Measurements from ENCODE around the gene WIF1. TPM values are rescaled to one million over a fixed set of nuclear protein-coding genes. Genes with fewer than 3 reads are reported as not detected.

The WIF1 gene
- total RNA-seq, 4 donors from 2014 or later = 7.7 TPM; not detected in 3

DNA sequence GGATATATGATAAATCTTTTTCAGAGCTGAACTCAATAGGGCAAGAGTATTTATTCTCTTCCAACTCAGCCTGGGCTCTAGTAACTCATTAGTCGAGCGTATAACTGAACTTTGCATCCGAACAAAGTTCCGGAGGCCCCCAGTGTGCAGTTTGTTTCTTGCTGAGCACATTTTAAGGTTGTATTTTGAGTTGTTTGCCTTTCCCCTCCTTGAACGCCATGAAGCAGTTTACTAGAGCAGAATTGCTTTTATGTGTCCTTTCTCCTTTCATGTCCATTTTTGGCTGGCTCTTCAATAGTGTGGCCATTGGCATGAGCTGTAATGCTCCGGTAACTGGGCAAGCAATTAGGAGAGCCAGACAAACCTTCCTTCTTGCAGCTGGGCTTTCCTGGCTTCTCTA, 105.3 kb downstream of the WIF1 start:
- no peak for DNase-seq
- TF ChIP-seq, protein P1, sequence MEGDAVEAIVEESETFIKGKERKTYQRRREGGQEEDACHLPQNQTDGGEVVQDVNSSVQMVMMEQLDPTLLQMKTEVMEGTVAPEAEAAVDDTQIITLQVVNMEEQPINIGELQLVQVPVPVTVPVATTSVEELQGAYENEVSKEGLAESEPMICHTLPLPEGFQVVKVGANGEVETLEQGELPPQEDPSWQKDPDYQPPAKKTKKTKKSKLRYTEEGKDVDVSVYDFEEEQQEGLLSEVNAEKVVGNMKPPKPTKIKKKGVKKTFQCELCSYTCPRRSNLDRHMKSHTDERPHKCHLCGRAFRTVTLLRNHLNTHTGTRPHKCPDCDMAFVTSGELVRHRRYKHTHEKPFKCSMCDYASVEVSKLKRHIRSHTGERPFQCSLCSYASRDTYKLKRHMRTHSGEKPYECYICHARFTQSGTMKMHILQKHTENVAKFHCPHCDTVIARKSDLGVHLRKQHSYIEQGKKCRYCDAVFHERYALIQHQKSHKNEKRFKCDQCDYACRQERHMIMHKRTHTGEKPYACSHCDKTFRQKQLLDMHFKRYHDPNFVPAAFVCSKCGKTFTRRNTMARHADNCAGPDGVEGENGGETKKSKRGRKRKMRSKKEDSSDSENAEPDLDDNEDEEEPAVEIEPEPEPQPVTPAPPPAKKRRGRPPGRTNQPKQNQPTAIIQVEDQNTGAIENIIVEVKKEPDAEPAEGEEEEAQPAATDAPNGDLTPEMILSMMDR (IDR thresholded peaks at IDR 0.05) = no peak
- TF ChIP-seq POLR2A (IDR thresholded peaks at IDR 0.05) = no peak
- no peaks in the 10 kb centered on the region for H3K36me3 ChIP-seq
- intact Hi-C loops (cut with DNase I; ENCODE audit: low total_unique reads) = no loop called here
- no peaks in the 10 kb centered on the region for H3K4me1 ChIP-seq
- H3K27me3 ChIP-seq = no peaks in the 10 kb centered on the region
- H3K4me3 ChIP-seq = no peak overlapping the region
- no peaks in the 10 kb centered on the region for H3K9me3 ChIP-seq
- H3K27ac ChIP-seq = no peak overlapping the region

DNA sequence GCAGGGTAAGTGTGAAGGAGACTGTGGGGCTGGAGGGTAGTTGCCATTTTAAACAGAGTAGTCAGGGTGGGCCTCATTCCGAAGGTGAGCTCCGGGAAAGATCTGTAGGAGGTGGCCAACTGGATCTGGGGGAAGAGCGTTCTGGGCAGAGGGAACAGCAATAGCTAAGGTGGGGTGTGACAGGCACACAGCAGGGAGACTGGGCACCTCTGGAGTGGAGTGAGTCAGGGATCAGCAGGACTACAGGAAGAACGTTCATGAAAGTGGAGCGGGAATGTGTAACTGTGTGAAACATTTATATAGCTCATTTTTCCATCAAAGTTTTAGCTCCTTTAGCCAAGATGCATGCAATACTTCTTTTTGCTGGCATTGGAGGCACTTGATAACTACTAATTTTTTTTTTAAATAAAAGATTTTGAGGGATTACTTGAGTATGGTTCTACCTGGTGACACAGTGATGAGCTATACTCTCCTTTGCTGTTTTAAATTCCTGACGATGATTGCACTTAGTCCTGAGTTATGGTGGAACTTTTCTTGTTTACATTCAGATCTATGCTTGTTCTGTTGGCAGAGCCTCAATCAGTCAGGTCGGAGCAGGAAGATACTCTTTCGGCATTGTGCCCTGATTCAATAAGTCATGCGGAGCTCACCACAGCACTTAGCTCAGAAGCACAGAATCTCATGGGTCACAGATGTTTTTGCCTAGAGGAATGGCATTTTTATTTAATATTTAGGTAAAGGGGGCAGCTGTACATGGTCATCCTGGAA, 106.4 kb downstream of the WIF1 start:
- Histone ChIP-seq H3K9me3 (no peaks in the 10 kb centered on the region), H3K27ac (no peak overlapping the region), H3K4me1 (no peaks in the 10 kb centered on the region), H3K27me3 (no peaks in the 10 kb centered on the region), H3K4me3 (no peak overlapping the region), H3K36me3 (no peaks in the 10 kb centered on the region)
- intact Hi-C loops (cut with DNase I; ENCODE audit: low total_unique reads) = no loop called here
- no peak for TF ChIP-seq POLR2A (IDR thresholded peaks at IDR 0.05)
- TF ChIP-seq, protein P1 (IDR thresholded peaks at IDR 0.05) = no peak
- DNase-seq = no peak

- Histone ChIP-seq H3K36me3 (no peaks in the 10 kb centered on the region), H3K4me3 (no peak overlapping the region), H3K4me1 (no peaks in the 10 kb centered on the region), H3K9me3 (no peaks in the 10 kb centered on the region), H3K27me3 (no peaks in the 10 kb centered on the region), H3K27ac (no peak overlapping the region)
- no peak for TF ChIP-seq POLR2A (IDR thresholded peaks at IDR 0.05)
- TF ChIP-seq, protein P1 (IDR thresholded peaks at IDR 0.05) = no peak
- DNase-seq = no peak
- intact Hi-C loops (cut with DNase I; ENCODE audit: low total_unique reads) = no loop called here
These were observed 110.7 kb downstream of the WIF1 start for GRCh38 chr12:65010437-65010836.

- Histone ChIP-seq H3K4me1 (no peaks in the 10 kb centered on the region), H3K9me3 (no peaks in the 10 kb centered on the region), H3K36me3 (no peaks in the 10 kb centered on the region), H3K27ac (no peak overlapping the region), H3K4me3 (no peak overlapping the region), H3K27me3 (no peaks in the 10 kb centered on the region)
- no peak for DNase-seq
- TF ChIP-seq, protein P1 (IDR thresholded peaks at IDR 0.05) = no peak
- no peak for TF ChIP-seq POLR2A (IDR thresholded peaks at IDR 0.05)
- intact Hi-C loops (cut with DNase I; ENCODE audit: low total_unique reads) = no loop called here
These were observed 115.4 kb downstream of the WIF1 start for GRCh38 chr12:65005716-65006115.

- Histone ChIP-seq H3K36me3 (no peaks in the 10 kb centered on the region), H3K27me3 (no peaks in the 10 kb centered on the region), H3K9me3 (no peaks in the 10 kb centered on the region), H3K27ac (no peak overlapping the region), H3K4me1 (no peaks in the 10 kb centered on the region), H3K4me3 (no peak overlapping the region)
- TF ChIP-seq, protein P1 (IDR thresholded peaks at IDR 0.05) = no peak
- TF ChIP-seq POLR2A (IDR thresholded peaks at IDR 0.05) = no peak
- intact Hi-C loops (cut with DNase I; ENCODE audit: low total_unique reads) = no loop called here
- no peak for DNase-seq
These were observed 116.8 kb downstream of the WIF1 start for GRCh38 chr12:65004270-65004669.

Small RNA genes lying within 50 kb of the gene (small RNA-seq; reads per million reads assigned to genes)
- gene RNU6-166P = not detected

Other genes with a start within 250 kb of the WIF1 start
- 10 to 100 TPM; 35.6 to 75.9 (median 41.9) TPM for gene LEMD3, start 48.3 kb upstream of the WIF1 start, total RNA-seq
- gene MSRB3, start 157.4 kb upstream of the WIF1 start, total RNA-seq = 100 to 1,000 TPM in 2 of 4 donors, 10 to 100 TPM in 2; 53.8 to 126 (median 95.2) TPM

Measured in uterus (tissue), 4 donors.